Body of pancreas (tissue), 4 donors: ENCODE measurements around the gene AGAP1. TPM values are rescaled to one million over a fixed set of nuclear protein-coding genes. Genes with fewer than 3 reads are reported as not detected.

Source experiments
- ATAC-seq: fragments of 150-250 bp; one replicate; pipeline ENCODE4 v1.9.1; 2016
- DNase-seq, 4 donors: peaks; one replicate each; pipeline ENCODE4 v3.0.0-alpha.2; 2019
- H3K27ac ChIP-seq, 4 donors: fragments of 200-600 bp; sonication (generic); 1 replicate in 3 of 4; 2 replicates in 1 of 4; pipeline versions ENCODE4 v1.5.1 to v1.6.1; 2016 to 2019; ENCODE audit warnings: mild to moderate bottlenecking in 1 of 4, mixed read lengths in 1 of 4, moderate library complexity in 1 of 4
- H3K27me3 ChIP-seq, 2 donors: fragments of 200-600 bp; sonication (generic); one replicate each; pipeline ENCODE4 v1.6.0; 2016; ENCODE audit warnings: mild to moderate bottlenecking in 1 of 2
- H3K36me3 ChIP-seq, 2 donors: fragments of 200-600 bp; sonication (generic); replicated peaks in 1 of 2; 2 replicates each; pipeline ENCODE4 v1.5.1; 2016; ENCODE audit warnings: low read depth in 2 of 2; ENCODE audit not compliant: insufficient read depth in 1 of 2
- H3K4me1 ChIP-seq: fragments of 200-600 bp; sonication (generic); one replicate; pipeline ENCODE4 v1.6.0; 2016
- H3K4me3 ChIP-seq, 2 donors: fragments of 200-600 bp; sonication (generic); 1 replicate in 1 of 2; 2 replicates in 1 of 2; pipeline ENCODE4 v1.5.1; 2016 to 2019
- H3K9me3 ChIP-seq, 3 donors: fragments of 200-600 bp; sonication (generic); 1 replicate in 2 of 3; 2 replicates in 1 of 3; pipeline ENCODE4 v1.5.1; 2016
- POLR2A ChIP-seq, 3 donors: fragments of 450-650 bp; IDR thresholded peaks; one replicate each; pipeline ENCODE4 v1.6.1; 2016; ENCODE audit warnings: antibody characterized with exemption in 3 of 3, mild to moderate bottlenecking in 2 of 3
- WGBS, 2 donors: methylation state at CpG; one replicate each; pipeline ENCODE4 v1.1.5; 2017; 5-methylcytosine and 5-hydroxymethylcytosine counted together
- intact Hi-C: fragments of 100-400 bp; cut with DNase I; formaldehyde crosslinking; loops from one replicate; pipeline ENCODE4 v1.15.1; 2023
- total RNA-seq, 2 donors: library from RNA; depleted of rRNA; stranded (reverse); fragments of >200 nt; gene quantifications; one replicate each; pipeline ENCODE4 v1.1.0, GENCODE V29; 2016
- TF ChIP-seq, protein P1 (sequence below), 7 experiments: fragments of 450-650 bp in 4 of 7; fragments of 200-600 bp in 3 of 7; sonication (generic) in 3 of 7; IDR thresholded peaks; one replicate each; pipeline ENCODE4 v1.5.1; 2016 to 2019; ENCODE audit warnings: antibody characterized with exemption in 7 of 7

The AGAP1 gene
- total RNA-seq, 2 donors from 2014 or later, result 21.3 to 32.6 TPM

GRCh38 chr2:235697041-235697440 lies 203.2 kb downstream of the AGAP1 start:
- no peak for ATAC-seq
- H3K27me3 ChIP-seq, result no peaks in the 10 kb centered on the region
- H3K27ac ChIP-seq, result no peak overlapping the region
- TF ChIP-seq POLR2A (IDR thresholded peaks at IDR 0.05), result no peak
- TF ChIP-seq, protein P1, sequence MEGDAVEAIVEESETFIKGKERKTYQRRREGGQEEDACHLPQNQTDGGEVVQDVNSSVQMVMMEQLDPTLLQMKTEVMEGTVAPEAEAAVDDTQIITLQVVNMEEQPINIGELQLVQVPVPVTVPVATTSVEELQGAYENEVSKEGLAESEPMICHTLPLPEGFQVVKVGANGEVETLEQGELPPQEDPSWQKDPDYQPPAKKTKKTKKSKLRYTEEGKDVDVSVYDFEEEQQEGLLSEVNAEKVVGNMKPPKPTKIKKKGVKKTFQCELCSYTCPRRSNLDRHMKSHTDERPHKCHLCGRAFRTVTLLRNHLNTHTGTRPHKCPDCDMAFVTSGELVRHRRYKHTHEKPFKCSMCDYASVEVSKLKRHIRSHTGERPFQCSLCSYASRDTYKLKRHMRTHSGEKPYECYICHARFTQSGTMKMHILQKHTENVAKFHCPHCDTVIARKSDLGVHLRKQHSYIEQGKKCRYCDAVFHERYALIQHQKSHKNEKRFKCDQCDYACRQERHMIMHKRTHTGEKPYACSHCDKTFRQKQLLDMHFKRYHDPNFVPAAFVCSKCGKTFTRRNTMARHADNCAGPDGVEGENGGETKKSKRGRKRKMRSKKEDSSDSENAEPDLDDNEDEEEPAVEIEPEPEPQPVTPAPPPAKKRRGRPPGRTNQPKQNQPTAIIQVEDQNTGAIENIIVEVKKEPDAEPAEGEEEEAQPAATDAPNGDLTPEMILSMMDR (IDR thresholded peaks at IDR 0.05), result no peak
- DNase-seq, result no peak
- intact Hi-C loops, result loop anchor here (2.0 kb wide), 1 partner anchor 76 kb away; no protein-coding TSS in a partner anchor
- H3K9me3 ChIP-seq, result no peaks in the 10 kb centered on the region
- no peaks in the 10 kb centered on the region for H3K4me1 ChIP-seq
- H3K4me3 ChIP-seq, result no peak overlapping the region
- no peaks in the 10 kb centered on the region for H3K36me3 ChIP-seq
- WGBS, 2 donors, result 96 to 97% methylated on average over 8 of the region's 8 CpGs

- DNase-seq, result no peak
- ATAC-seq, result no peak
- intact Hi-C loops, result no loop called here
- H3K4me3 ChIP-seq, result no peak overlapping the region
- H3K27me3 ChIP-seq, result no peaks in the 10 kb centered on the region
- TF ChIP-seq POLR2A (IDR thresholded peaks at IDR 0.05), result no peak
- TF ChIP-seq, protein P1 (IDR thresholded peaks at IDR 0.05), result no peak
- H3K27ac ChIP-seq, result no peak overlapping the region
- 85 to 91% methylated on average over 9 of the region's 9 CpGs for WGBS, 2 donors
- no peaks in the 10 kb centered on the region for H3K36me3 ChIP-seq
- no peaks in the 10 kb centered on the region for H3K9me3 ChIP-seq
- peaks cover 3% of the 10 kb centered on the region for H3K4me1 ChIP-seq
These were observed 204.2 kb downstream of the AGAP1 start for GRCh38 chr2:235698028-235698427.

GRCh38 chr2:235698491-235698890 lies 204.6 kb downstream of the AGAP1 start:
- no peak overlapping the region for H3K27ac ChIP-seq
- no peaks in the 10 kb centered on the region for H3K27me3 ChIP-seq
- ATAC-seq, result no peak
- no peaks in the 10 kb centered on the region for H3K36me3 ChIP-seq
- 95 to 97% methylated on average over 7 of the region's 7 CpGs for whole genome bisulfite sequencing, 2 donors
- H3K4me1 ChIP-seq, result peaks cover 3% of the 10 kb centered on the region
- DNase-seq, result no peak
- intact Hi-C loops, result no loop called here
- TF ChIP-seq, protein P1 (IDR thresholded peaks at IDR 0.05), result no peak
- no peak for TF ChIP-seq POLR2A (IDR thresholded peaks at IDR 0.05)
- H3K9me3 ChIP-seq, result no peaks in the 10 kb centered on the region
- no peak overlapping the region for H3K4me3 ChIP-seq

- 87 to 91% methylated on average over 5 of the region's 5 CpGs for WGBS, 2 donors
- H3K9me3 ChIP-seq, result no peaks in the 10 kb centered on the region
- ATAC-seq, result no peak
- H3K27me3 ChIP-seq, result no peaks in the 10 kb centered on the region
- no peak for TF ChIP-seq POLR2A (IDR thresholded peaks at IDR 0.05)
- TF ChIP-seq, protein P1 (IDR thresholded peaks at IDR 0.05), result no peak
- peaks cover 3% of the 10 kb centered on the region for H3K4me1 ChIP-seq
- no peak overlapping the region for H3K4me3 ChIP-seq
- intact Hi-C loops, result no loop called here
- H3K27ac ChIP-seq, result no peak overlapping the region
- no peak for DNase-seq
- no peaks in the 10 kb centered on the region for H3K36me3 ChIP-seq
These were observed 205.7 kb downstream of the AGAP1 start for GRCh38 chr2:235699576-235699975.

DNA sequence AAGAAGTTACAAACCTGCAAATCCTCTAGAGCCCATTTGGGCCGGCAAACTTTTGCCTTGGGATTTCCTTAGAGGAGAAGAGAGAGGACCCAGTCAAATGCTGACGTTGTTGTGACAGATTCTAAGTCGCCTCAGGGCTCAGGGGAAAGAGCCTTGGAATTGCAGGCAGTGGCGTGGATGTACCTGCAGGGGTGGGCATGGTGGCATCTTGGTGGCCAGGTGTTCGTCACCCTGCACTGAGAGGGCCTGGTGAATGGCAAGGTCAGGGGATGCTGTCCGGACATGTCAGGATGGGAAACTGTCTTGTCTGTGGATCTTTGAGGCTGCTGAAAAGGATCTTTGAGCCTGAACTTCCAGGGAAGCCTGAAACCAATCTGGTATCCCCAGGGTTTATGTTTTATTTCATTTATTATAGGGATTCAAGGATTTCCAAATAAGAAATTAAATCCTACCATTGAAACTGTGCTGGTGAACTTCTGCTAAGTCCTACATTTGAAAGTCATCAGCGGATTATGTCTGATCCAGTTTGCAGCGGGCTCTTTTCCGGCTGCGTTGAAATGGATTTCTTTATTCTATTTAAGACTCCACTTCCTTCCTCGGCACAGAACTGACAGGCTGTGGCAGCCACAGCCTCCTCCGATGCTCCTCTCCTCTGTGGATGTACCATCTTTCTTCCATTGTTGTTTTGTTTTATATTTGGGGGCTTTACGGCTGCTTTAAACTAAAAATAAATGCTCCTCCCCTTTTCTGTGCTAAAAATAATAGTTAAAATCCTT lies 207.6 kb downstream of the AGAP1 start:
- H3K36me3 ChIP-seq, result no peaks in the 10 kb centered on the region
- no peak overlapping the region for H3K4me3 ChIP-seq
- intact Hi-C loops, result no loop called here
- no peaks in the 10 kb centered on the region for H3K9me3 ChIP-seq
- H3K4me1 ChIP-seq, result peaks cover 3% of the 10 kb centered on the region
- 74 to 85% methylated on average over 13 of the region's 13 CpGs for WGBS, 2 donors
- no peak overlapping the region for H3K27ac ChIP-seq
- no peak for ATAC-seq
- TF ChIP-seq, protein P1 (IDR thresholded peaks at IDR 0.05), result no peak
- TF ChIP-seq POLR2A (IDR thresholded peaks at IDR 0.05), result no peak
- H3K27me3 ChIP-seq, result no peaks in the 10 kb centered on the region
- no peak for DNase-seq
